Vagina (tissue), 2 donors: ENCODE measurements around the gene KCNH2. TPM values are rescaled to one million over a fixed set of nuclear protein-coding genes. Genes with fewer than 3 reads are reported as not detected.

Source experiments
- DNase-seq, 2 donors: peaks; one replicate each; pipeline ENCODE4 v3.0.0-alpha.2; 2017; ENCODE audit errors: extremely low spot score in 2 of 2
- H3K27ac ChIP-seq: fragments of 200-600 bp; sonication (generic); one replicate; pipeline ENCODE4 v1.5.1; 2019
- H3K27me3 ChIP-seq: fragments of 200-600 bp; sonication (generic); one replicate; pipeline ENCODE4 v1.5.1; 2019
- H3K36me3 ChIP-seq, 2 donors: fragments of 200-600 bp; sonication (generic); one replicate each; pipeline ENCODE4 v1.5.1; 2017 to 2019
- H3K4me1 ChIP-seq: fragments of 200-600 bp; sonication (generic); one replicate; pipeline ENCODE4 v1.5.1; 2019
- H3K4me3 ChIP-seq, 2 donors: fragments of 200-600 bp; sonication (generic); 1 replicate in 1 of 2; 2 replicates in 1 of 2; pipeline ENCODE4 v1.5.1; 2016 to 2019
- H3K9me3 ChIP-seq: fragments of 200-600 bp; sonication (generic); one replicate; pipeline ENCODE4 v1.5.1; 2019
- POLR2A ChIP-seq, 2 donors: fragments of 450-650 bp; IDR thresholded peaks; one replicate each; pipeline ENCODE4 v1.6.1; 2017; ENCODE audit warnings: antibody characterized with exemption in 2 of 2, mild to moderate bottlenecking in 2 of 2, moderate library complexity in 2 of 2
- POLR2AphosphoS5 ChIP-seq, 2 donors: sonication (generic); formaldehyde crosslinking; IDR thresholded peaks; one replicate each; pipeline ENCODE4 v1.9.0; 2017; ENCODE audit warnings: antibody characterized with exemption in 2 of 2, mild to moderate bottlenecking in 2 of 2, low read depth in 1 of 2; ENCODE audit not compliant: insufficient read depth in 1 of 2
- intact Hi-C: fragments of 100-400 bp; cut with DNase I; formaldehyde crosslinking; loops from one replicate; pipeline ENCODE4 v1.15.1; 2023
- total RNA-seq: library from RNA; depleted of rRNA; stranded (reverse); fragments of >200 nt; gene quantifications from one replicate; pipeline ENCODE4 v1.2.3, GENCODE V29; 2016
- TF ChIP-seq, protein P1 (sequence below), 3 experiments: fragments of 450-650 bp in 2 of 3; fragments of 200-600 bp in 1 of 3; sonication (generic) in 1 of 3; IDR thresholded peaks; one replicate each; pipeline ENCODE4 v1.5.1; 2017 to 2019; ENCODE audit warnings: antibody characterized with exemption in 3 of 3, mild to moderate bottlenecking in 2 of 3, moderate library complexity in 2 of 3

Gene KCNH2
- total RNA-seq, 1 donor from 2014 or later, result 6.4 TPM

DNA sequence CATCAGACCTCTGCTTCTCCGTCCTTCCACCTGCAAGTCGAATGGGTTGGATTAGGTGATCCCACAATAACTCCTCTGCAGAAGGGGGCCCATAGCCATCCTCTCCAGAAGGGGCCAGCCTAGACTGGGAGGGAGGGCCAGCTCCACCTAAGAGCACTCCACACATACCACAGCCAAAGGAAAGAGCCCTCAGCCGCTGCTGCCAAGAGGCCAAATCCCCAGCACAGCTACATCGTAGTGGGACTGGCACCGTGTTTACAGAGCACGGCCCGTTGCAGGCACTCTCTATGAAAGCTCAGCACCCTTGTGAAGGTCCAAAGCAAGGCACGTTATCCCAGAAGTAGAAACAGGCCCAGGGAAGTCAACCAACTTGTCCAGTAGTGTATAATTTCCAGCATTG is 5.4 kb downstream of the KCNH2 start:
- TF ChIP-seq, protein P1, sequence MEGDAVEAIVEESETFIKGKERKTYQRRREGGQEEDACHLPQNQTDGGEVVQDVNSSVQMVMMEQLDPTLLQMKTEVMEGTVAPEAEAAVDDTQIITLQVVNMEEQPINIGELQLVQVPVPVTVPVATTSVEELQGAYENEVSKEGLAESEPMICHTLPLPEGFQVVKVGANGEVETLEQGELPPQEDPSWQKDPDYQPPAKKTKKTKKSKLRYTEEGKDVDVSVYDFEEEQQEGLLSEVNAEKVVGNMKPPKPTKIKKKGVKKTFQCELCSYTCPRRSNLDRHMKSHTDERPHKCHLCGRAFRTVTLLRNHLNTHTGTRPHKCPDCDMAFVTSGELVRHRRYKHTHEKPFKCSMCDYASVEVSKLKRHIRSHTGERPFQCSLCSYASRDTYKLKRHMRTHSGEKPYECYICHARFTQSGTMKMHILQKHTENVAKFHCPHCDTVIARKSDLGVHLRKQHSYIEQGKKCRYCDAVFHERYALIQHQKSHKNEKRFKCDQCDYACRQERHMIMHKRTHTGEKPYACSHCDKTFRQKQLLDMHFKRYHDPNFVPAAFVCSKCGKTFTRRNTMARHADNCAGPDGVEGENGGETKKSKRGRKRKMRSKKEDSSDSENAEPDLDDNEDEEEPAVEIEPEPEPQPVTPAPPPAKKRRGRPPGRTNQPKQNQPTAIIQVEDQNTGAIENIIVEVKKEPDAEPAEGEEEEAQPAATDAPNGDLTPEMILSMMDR (IDR thresholded peaks at IDR 0.05), result no peak
- TF ChIP-seq POLR2A (IDR thresholded peaks at IDR 0.05) (no peak), POLR2AphosphoS5 (IDR thresholded peaks at IDR 0.05; ENCODE audit: insufficient read depth in 1 of 2, low read depth in 1 of 2) (no peak)
- no peak overlapping the region for H3K4me3 ChIP-seq
- intact Hi-C loops, result no loop called here
- peaks cover 3% of the 10 kb centered on the region for H3K27me3 ChIP-seq
- no peak for DNase-seq
- peaks cover 23% of the 10 kb centered on the region for H3K4me1 ChIP-seq
- H3K9me3 ChIP-seq, result no peaks in the 10 kb centered on the region
- no peak overlapping the region for H3K27ac ChIP-seq
- no peaks in the 10 kb centered on the region for H3K36me3 ChIP-seq

DNA sequence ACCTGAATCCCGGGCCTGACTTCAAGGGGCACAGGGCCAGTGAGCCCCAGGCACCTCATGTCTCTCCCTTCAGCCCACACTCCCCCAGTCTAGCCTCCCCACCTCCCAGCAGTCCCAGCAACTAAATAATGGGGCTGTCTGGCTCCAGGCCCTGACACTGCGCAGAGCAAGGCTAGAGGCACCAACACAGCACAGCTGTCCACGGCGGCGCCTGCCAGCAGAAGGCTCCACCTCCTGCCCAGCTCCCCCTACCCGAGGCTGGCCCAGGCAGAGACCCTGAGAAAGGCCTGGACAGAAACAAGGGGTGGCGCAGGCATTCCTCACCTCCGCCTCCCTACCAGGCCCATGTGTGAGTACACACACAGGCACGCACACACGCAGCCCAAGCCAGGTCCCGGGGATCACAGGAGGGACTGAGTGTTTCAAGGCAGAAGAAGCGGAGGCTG is 6.1 kb downstream of the KCNH2 start:
- Histone ChIP-seq H3K27me3 (no peaks in the 10 kb centered on the region), H3K4me1 (peaks cover 16% of the 10 kb centered on the region), H3K9me3 (no peaks in the 10 kb centered on the region), H3K36me3 (no peaks in the 10 kb centered on the region), H3K4me3 (no peak overlapping the region), H3K27ac (no peak overlapping the region)
- intact Hi-C loops, result no loop called here
- no peak for DNase-seq
- TF ChIP-seq POLR2AphosphoS5 (IDR thresholded peaks at IDR 0.05; ENCODE audit: insufficient read depth in 1 of 2, low read depth in 1 of 2), result peak in 1 of 2 donors; percentile 60
- TF ChIP-seq, protein P1 (IDR thresholded peaks at IDR 0.05), result no peak

DNA sequence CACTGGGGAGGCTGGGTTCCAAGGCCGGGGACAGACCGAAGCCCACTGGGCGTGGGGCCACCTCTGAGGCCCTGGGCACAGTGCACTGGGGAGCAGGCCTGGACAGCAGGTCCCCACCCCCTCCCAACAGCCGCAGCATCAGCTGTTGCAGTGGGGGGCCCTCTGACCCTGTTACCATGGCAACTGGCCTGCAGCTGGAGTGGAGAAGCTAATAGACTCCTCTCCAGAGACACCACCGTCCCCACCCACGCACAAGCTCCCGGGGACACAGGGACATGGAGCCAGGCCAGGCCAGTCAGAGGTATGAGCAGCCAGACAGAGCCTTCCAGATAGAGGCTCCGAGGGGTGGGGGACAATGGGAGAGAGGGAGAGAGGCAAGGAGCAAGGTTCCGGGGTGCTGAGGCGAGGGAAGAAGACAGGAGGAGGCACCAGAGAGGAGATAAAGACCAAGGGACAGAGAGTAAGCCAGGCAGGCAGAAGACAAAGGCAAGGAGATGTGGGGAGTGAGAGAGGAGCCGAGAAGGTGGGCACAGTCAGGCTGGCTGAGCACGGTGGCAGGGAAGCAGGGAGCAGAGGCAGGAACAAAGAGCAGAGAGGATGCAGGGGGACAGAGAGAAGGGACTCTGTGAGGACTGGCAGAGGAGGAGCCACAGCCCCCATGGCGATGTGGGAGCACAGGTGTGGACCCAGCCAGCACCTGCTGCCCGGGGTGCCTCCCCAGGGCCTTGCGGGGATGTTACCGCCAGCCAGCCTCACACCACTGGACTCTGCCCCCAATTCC is 6.7 kb downstream of the KCNH2 start:
- Histone ChIP-seq H3K36me3 (no peaks in the 10 kb centered on the region), H3K4me1 (peaks cover 16% of the 10 kb centered on the region), H3K9me3 (no peaks in the 10 kb centered on the region), H3K4me3 (no peak overlapping the region), H3K27me3 (no peaks in the 10 kb centered on the region), H3K27ac (no peak overlapping the region)
- no peak for DNase-seq
- intact Hi-C loops, result no loop called here
- no peak for TF ChIP-seq POLR2AphosphoS5 (IDR thresholded peaks at IDR 0.05; ENCODE audit: insufficient read depth in 1 of 2, low read depth in 1 of 2)
- no peak for TF ChIP-seq POLR2A (IDR thresholded peaks at IDR 0.05)
- TF ChIP-seq, protein P1 (IDR thresholded peaks at IDR 0.05), result no peak

DNA sequence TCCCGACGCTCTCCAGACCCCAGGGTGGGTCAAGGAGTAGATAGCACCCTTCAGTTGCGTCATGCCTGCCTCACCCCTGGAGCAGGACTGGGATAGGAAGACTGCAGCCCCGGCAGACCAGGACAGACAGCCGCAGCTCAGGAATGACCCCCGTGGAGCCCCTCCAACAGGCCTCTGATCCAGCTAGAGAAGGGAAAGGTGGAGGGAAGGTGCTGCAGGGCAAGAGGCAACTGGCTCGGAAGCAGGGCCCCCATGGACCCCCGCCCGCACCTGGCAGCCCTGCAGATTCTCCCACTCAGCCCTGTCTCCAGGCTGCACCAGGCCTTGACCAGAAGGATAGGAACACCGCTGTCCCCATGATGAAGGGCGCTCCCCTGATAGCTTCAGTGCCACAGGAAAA is 7.7 kb downstream of the KCNH2 start:
- no peak overlapping the region for H3K27ac ChIP-seq
- no peak overlapping the region for H3K4me3 ChIP-seq
- no peaks in the 10 kb centered on the region for H3K36me3 ChIP-seq
- DNase-seq, result no peak
- no peak for TF ChIP-seq POLR2AphosphoS5 (IDR thresholded peaks at IDR 0.05; ENCODE audit: insufficient read depth in 1 of 2, low read depth in 1 of 2)
- TF ChIP-seq, protein P1 (IDR thresholded peaks at IDR 0.05), result no peak
- TF ChIP-seq POLR2A (IDR thresholded peaks at IDR 0.05), result no peak
- no peaks in the 10 kb centered on the region for H3K9me3 ChIP-seq
- H3K4me1 ChIP-seq, result peaks cover 14% of the 10 kb centered on the region
- intact Hi-C loops, result no loop called here
- H3K27me3 ChIP-seq, result no peaks in the 10 kb centered on the region

DNA sequence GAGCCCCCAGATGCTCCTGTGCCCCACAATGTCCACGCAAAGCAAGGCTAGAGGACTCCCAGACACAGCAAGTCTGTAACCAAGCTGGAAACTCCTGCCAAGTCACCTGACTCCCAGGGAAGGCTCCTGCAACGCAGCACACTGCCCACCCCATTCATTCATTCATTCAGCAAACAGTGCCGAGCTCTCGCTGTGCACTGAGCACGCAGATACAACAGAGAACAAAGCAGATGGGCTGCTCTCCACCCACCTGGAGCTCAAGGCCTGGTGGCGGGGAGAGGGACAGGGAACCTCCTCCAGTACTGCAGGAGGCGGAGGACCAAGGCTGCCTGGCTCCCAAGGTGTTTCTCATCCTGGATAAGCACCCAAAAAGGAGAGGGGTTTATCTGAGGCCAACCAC is 8.6 kb downstream of the KCNH2 start:
- H3K27ac ChIP-seq, result no peak overlapping the region
- no peaks in the 10 kb centered on the region for H3K36me3 ChIP-seq
- intact Hi-C loops, result no loop called here
- no peak for DNase-seq
- H3K27me3 ChIP-seq, result no peaks in the 10 kb centered on the region
- no peaks in the 10 kb centered on the region for H3K9me3 ChIP-seq
- H3K4me1 ChIP-seq, result peaks cover 4% of the 10 kb centered on the region
- no peak overlapping the region for H3K4me3 ChIP-seq
- no peak for TF ChIP-seq POLR2AphosphoS5 (IDR thresholded peaks at IDR 0.05; ENCODE audit: insufficient read depth in 1 of 2, low read depth in 1 of 2)
- no peak for TF ChIP-seq POLR2A (IDR thresholded peaks at IDR 0.05)
- TF ChIP-seq, protein P1 (IDR thresholded peaks at IDR 0.05), result no peak
